Activated CD4-positive, alpha-beta T cell treated with anti-CD3 and anti-CD28 coated beads, Interleukin-2, Interleukin-6, amounts not matched to agents 100 ng/mL and 50 ng/mL, durations not matched to agents 16 hours and 8 hours (primary cell): Measurements from ENCODE around the gene IFIT1.
"Not testable (repeated sequence)": the region's sequence is repeated elsewhere in the genome, so short reads cannot be mapped to it uniquely, and the experiment has no call there.

ENCODE experiments used
- DNase-seq: peaks from one replicate; pipeline ENCODE4 v3.0.0-alpha.2; 2020

The IFIT1 gene

GRCh38 chr10:89444819-89445218 lies 52.4 kb downstream of the IFIT1 start:
- not testable (repeated sequence) for DNase-seq

GRCh38 chr10:89450901-89451300 lies 58.5 kb downstream of the IFIT1 start:
- no peak for DNase-seq

GRCh38 chr10:89452193-89452592 lies 59.8 kb downstream of the IFIT1 start:
- no peak for DNase-seq

GRCh38 chr10:89454561-89455347 lies 62.3 kb downstream of the IFIT1 start:
- no peak for DNase-seq
